ENCODE measurements around the gene ACSF2. TPM values are rescaled to one million over a fixed set of nuclear protein-coding genes. Genes with fewer than 3 reads are reported as not detected.

Gene ACSF2
- total and polyA plus RNA-seq, 2 of the 13 experiments (the other 11 are each of a cell fraction or from before 2014, with no cell fraction given): 87.3 to 109 TPM

- TF ChIP-seq ZNF766 (CRISPR knock-in tag; IDR thresholded peaks at IDR 0.05; ENCODE audit: borderline replicate concordance) (no peak), ZNF383 (CRISPR knock-in tag; IDR thresholded peaks at IDR 0.05; ENCODE audit: borderline replicate concordance) (no peak), MBNL3 (CRISPR knock-in tag; conservative IDR thresholded peaks at IDR 0.05) (no peak), SMARCC2 (IDR thresholded peaks at IDR 0.05) (no peak), NFATC3 (CRISPR knock-in tag; IDR thresholded peaks at IDR 0.05) (no peak), DRAP1 (CRISPR knock-in tag; IDR thresholded peaks at IDR 0.05) (peak; percentile 53; the same call in 1 of the 2 replicates), SRSF9 (IDR thresholded peaks at IDR 0.05; ENCODE audit: borderline replicate concordance, insufficient read depth, low read depth, low read length, poor library complexity, severe bottlenecking) (no peak), SETDB1 (CRISPR knock-in tag; IDR thresholded peaks at IDR 0.05; ENCODE audit: borderline replicate concordance) (no peak), ESRRA (CRISPR knock-in tag; IDR thresholded peaks at IDR 0.05; ENCODE audit: low read depth) (peak; percentile 49; the same call in 1 of the 2 replicates), XRCC5 (optimal IDR thresholded peaks at IDR 0.05; ENCODE audit: low read length) (no peak), PAWR (CRISPR knock-in tag; IDR thresholded peaks at IDR 0.05; ENCODE audit: borderline replicate concordance) (no peak), CEBPG (CRISPR knock-in tag; IDR thresholded peaks at IDR 0.05) (peak; percentile 80), IRF1 (CRISPR knock-in tag; IDR thresholded peaks at IDR 0.05; ENCODE audit: low read depth) (no peak), XBP1 (CRISPR knock-in tag; IDR thresholded peaks at IDR 0.05) (0 out of 2 replicates have a peak, but pooled peaks have one; percentile 5), YY1 (IDR thresholded peaks at IDR 0.05; ENCODE audit: insufficient read depth, insufficient replicate concordance, low read depth, low read length) (no peak), TCF7L2 (IDR thresholded peaks at IDR 0.05; ENCODE audit: low read depth, low read length) (no peak), ZNF235 (CRISPR knock-in tag; IDR thresholded peaks at IDR 0.05; ENCODE audit: borderline replicate concordance) (no peak), NONO (IDR thresholded peaks at IDR 0.05) (no peak), NONO (CRISPR knock-in tag; conservative IDR thresholded peaks at IDR 0.05) (no peak), FOXC1 (CRISPR knock-in tag; IDR thresholded peaks at IDR 0.05; ENCODE audit: borderline replicate concordance) (no peak; the same call in 1 of the 2 replicates), FOXK1 (CRISPR knock-in tag; IDR thresholded peaks at IDR 0.05; ENCODE audit: borderline replicate concordance, low read depth) (peak; percentile 96; the same call in 1 of the 2 replicates), ZEB1 (IDR thresholded peaks at IDR 0.05; ENCODE audit: insufficient replicate concordance, low read depth) (no peak), ARNTL (CRISPR knock-in tag; IDR thresholded peaks at IDR 0.05) (peak; percentile 86)
- TF ChIP-seq, protein P1, sequence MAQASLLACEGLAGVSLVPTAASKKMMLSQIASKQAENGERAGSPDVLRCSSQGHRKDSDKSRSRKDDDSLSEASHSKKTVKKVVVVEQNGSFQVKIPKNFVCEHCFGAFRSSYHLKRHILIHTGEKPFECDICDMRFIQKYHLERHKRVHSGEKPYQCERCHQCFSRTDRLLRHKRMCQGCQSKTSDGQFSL (CRISPR knock-in tag; IDR thresholded peaks at IDR 0.05): no peak
- TF ChIP-seq, protein P2, sequence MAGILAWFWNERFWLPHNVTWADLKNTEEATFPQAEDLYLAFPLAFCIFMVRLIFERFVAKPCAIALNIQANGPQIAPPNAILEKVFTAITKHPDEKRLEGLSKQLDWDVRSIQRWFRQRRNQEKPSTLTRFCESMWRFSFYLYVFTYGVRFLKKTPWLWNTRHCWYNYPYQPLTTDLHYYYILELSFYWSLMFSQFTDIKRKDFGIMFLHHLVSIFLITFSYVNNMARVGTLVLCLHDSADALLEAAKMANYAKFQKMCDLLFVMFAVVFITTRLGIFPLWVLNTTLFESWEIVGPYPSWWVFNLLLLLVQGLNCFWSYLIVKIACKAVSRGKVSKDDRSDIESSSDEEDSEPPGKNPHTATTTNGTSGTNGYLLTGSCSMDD (CRISPR knock-in tag; IDR thresholded peaks at IDR 0.05): no peak
- TF ChIP-seq, protein P3, sequence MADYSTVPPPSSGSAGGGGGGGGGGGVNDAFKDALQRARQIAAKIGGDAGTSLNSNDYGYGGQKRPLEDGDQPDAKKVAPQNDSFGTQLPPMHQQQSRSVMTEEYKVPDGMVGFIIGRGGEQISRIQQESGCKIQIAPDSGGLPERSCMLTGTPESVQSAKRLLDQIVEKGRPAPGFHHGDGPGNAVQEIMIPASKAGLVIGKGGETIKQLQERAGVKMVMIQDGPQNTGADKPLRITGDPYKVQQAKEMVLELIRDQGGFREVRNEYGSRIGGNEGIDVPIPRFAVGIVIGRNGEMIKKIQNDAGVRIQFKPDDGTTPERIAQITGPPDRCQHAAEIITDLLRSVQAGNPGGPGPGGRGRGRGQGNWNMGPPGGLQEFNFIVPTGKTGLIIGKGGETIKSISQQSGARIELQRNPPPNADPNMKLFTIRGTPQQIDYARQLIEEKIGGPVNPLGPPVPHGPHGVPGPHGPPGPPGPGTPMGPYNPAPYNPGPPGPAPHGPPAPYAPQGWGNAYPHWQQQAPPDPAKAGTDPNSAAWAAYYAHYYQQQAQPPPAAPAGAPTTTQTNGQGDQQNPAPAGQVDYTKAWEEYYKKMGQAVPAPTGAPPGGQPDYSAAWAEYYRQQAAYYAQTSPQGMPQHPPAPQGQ (CRISPR knock-in tag; IDR thresholded peaks at IDR 0.05; ENCODE audit: borderline replicate concordance): no peak
These were observed 2.4 kb upstream of the ACSF2 start (continued) for GRCh38 chr17:50423553-50424159.

Data from HepG2 (cell line).